ENCODE measurements around the gene HOXA13.

HOXA13 gene

GRCh38 chr7:27208998-27209397 is 9.1 kb upstream of the HOXA13 start:
- DNase-seq (ENCODE audit: low read depth, low spot score) = no peak

GRCh38 chr7:27207348-27207985 is 7.6 kb upstream of the HOXA13 start:
- DNase-seq (ENCODE audit: low read depth, low spot score) = no peak

GRCh38 chr7:27205325-27206280 is 5.7 kb upstream of the HOXA13 start:
- peak; percentile 62 for DNase-seq (ENCODE audit: low read depth, low spot score)

- peak; percentile 67 for DNase-seq (ENCODE audit: low read depth, low spot score)
These were observed 5.0 kb upstream of the HOXA13 start for GRCh38 chr7:27204851-27205322.

GRCh38 chr7:27203964-27204594 is 4.2 kb upstream of the HOXA13 start:
- DNase-seq (ENCODE audit: low read depth, low spot score) = no peak

- DNase-seq (ENCODE audit: low read depth, low spot score) = peak; percentile 20
These were observed 3.6 kb upstream of the HOXA13 start for GRCh38 chr7:27203365-27203953.

GRCh38 chr7:27202862-27203134 is 2.9 kb upstream of the HOXA13 start:
- no peak for DNase-seq (ENCODE audit: low read depth, low spot score)

- peak; percentile 29 for DNase-seq (ENCODE audit: low read depth, low spot score)
These were observed 2.3 kb upstream of the HOXA13 start for GRCh38 chr7:27202018-27202861.

GRCh38 chr7:27201580-27202017 is 1.7 kb upstream of the HOXA13 start:
- DNase-seq (ENCODE audit: low read depth, low spot score) = no peak

GRCh38 chr7:27200761-27201579 is 1.1 kb upstream of the HOXA13 start:
- DNase-seq (ENCODE audit: low read depth, low spot score) = peak; percentile 34

GRCh38 chr7:27198871-27199801 is 755 bp downstream of the HOXA13 start:
- DNase-seq (ENCODE audit: low read depth, low spot score) = peak; percentile 67

GRCh38 chr7:27198138-27198841 is 1.6 kb downstream of the HOXA13 start:
- peak; percentile 42 for DNase-seq (ENCODE audit: low read depth, low spot score)

GRCh38 chr7:27197137-27198042 is 2.5 kb downstream of the HOXA13 start:
- no peak for DNase-seq (ENCODE audit: low read depth, low spot score)

- peak; percentile 75 for DNase-seq (ENCODE audit: low read depth, low spot score)
These were observed 3.6 kb downstream of the HOXA13 start for GRCh38 chr7:27196287-27196767.

GRCh38 chr7:27194686-27195379 is 5.1 kb downstream of the HOXA13 start:
- DNase-seq (ENCODE audit: low read depth, low spot score) = peak; percentile 19

GRCh38 chr7:27194002-27194352 is 5.9 kb downstream of the HOXA13 start:
- no peak for DNase-seq (ENCODE audit: low read depth, low spot score)

Data from ELF-1 (cell line).